ENCODE results near the gene HOXD10.

Gene HOXD10

GRCh38 chr2:176167398-176167797 lies 50.8 kb downstream of the HOXD10 start:
- TF ChIP-seq TCF4 (CRISPR knock-in tag; IDR thresholded peaks at IDR 0.05; ENCODE audit: borderline replicate concordance) (no peak), TOX (CRISPR knock-in tag; IDR thresholded peaks at IDR 0.05; ENCODE audit: borderline replicate concordance) (no peak), PPARA (CRISPR knock-in tag; IDR thresholded peaks at IDR 0.05; ENCODE audit: borderline replicate concordance) (no peak), CSRNP3 (CRISPR knock-in tag; IDR thresholded peaks at IDR 0.05) (no peak), BACH2 (CRISPR knock-in tag; IDR thresholded peaks at IDR 0.05; ENCODE audit: borderline replicate concordance) (no peak), ZFP3 (CRISPR knock-in tag; IDR thresholded peaks at IDR 0.05) (no peak), POU6F1 (CRISPR knock-in tag; IDR thresholded peaks at IDR 0.05; ENCODE audit: borderline replicate concordance, low read depth) (no peak), SNAI2 (CRISPR knock-in tag; IDR thresholded peaks at IDR 0.05) (no peak), ZNF70 (CRISPR knock-in tag; IDR thresholded peaks at IDR 0.05) (no peak), ESRRG (CRISPR knock-in tag; IDR thresholded peaks at IDR 0.05) (no peak), ZFP30 (CRISPR knock-in tag; IDR thresholded peaks at IDR 0.05) (no peak), ARNTL (CRISPR knock-in tag; IDR thresholded peaks at IDR 0.05; ENCODE audit: borderline replicate concordance, low read depth) (no peak)

GRCh38 chr2:176169181-176169580 lies 52.6 kb downstream of the HOXD10 start:
- TF ChIP-seq OSR1 (CRISPR knock-in tag; IDR thresholded peaks at IDR 0.05), result no peak
- TF ChIP-seq GLIS3 (CRISPR knock-in tag; IDR thresholded peaks at IDR 0.05), result no peak
- TF ChIP-seq PPARA (CRISPR knock-in tag; IDR thresholded peaks at IDR 0.05; ENCODE audit: borderline replicate concordance), result no peak
- TF ChIP-seq ZFP30 (CRISPR knock-in tag; IDR thresholded peaks at IDR 0.05), result no peak
- TF ChIP-seq BACH2 (CRISPR knock-in tag; IDR thresholded peaks at IDR 0.05; ENCODE audit: borderline replicate concordance), result no peak
- TF ChIP-seq ZC3H10 (CRISPR knock-in tag; IDR thresholded peaks at IDR 0.05), result no peak
- no peak for TF ChIP-seq PATZ1 (CRISPR knock-in tag; IDR thresholded peaks at IDR 0.05; ENCODE audit: borderline replicate concordance)
- no peak for TF ChIP-seq ISL1 (CRISPR knock-in tag; IDR thresholded peaks at IDR 0.05)
- TF ChIP-seq ZNF8 (CRISPR knock-in tag; IDR thresholded peaks at IDR 0.05), result no peak
- TF ChIP-seq ZNF565 (CRISPR knock-in tag; conservative IDR thresholded peaks at IDR 0.05; ENCODE audit: low read depth), result no peak

More at GRCh38 chr2:176167398-176167797, 50.8 kb downstream of the HOXD10 start:
- ATAC-seq, result no peak

More at GRCh38 chr2:176169181-176169580, 52.6 kb downstream of the HOXD10 start:
- no peak for ATAC-seq
